Measurements from ENCODE around the gene PSMF1. TPM values are rescaled to one million over a fixed set of nuclear protein-coding genes. Genes with fewer than 3 reads are reported as not detected.

The PSMF1 gene
- total RNA-seq, 2 donors from 2014 or later = 86.7 to 116 TPM

DNA sequence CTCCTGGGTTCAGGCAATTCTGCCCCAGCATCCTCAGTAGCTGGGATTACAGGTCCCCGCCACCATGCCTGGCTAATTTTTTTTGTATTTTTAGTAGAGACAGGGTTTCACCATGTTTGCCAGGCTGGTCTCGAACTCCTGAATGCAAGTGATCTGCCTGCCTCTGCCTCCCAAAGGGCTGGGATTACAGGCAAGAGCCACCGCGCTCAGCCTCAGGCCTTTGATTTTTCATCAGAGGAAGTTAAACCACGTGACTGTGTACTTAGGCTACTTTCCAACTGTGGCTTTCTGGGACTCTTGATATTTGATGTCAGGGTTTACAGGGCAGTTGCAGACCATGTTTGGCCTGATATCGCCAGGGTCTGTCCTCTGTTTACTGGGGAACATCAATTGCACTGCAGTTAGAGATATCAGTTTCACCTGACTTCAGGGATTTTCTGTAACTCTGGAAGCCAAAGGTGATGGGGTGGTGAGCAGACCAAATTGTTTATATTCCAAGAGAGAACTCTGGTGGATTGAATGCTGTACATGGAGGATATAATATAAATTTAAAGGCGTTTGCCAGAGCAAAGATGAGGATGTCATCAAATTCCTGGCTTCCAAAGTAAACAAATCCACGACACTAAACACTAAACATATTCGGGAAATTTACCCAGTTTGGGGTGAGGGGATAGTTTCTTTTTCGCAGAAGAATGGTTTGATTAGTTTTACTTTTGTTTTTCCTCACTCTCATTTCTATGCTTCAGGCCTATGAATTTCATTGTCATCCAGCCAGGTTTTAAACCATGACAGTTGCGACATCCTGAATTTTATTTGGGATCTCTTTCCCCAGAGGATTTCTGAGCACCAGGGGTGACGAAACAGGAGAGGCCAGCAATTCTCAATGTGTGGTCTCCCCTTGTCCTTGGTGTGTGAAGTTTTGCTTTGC lies 4.2 kb downstream of the PSMF1 start:
- Histone ChIP-seq H3K36me3 (peaks cover 28% of the 10 kb centered on the region), H3K4me3 (peak overlapping the region; percentile 17), H3K27ac (no peak overlapping the region), H3K27me3 (replicated peaks; ENCODE audit: insufficient read depth) (no peaks in the 10 kb centered on the region), H3K4me1 (ENCODE audit: control insufficient read depth in 1 of 2, low read depth in 2 of 2) (peaks cover 39 to 48% of the 10 kb centered on the region in 2 donors), H3K9me3 (no peaks in the 10 kb centered on the region)
- DNase-seq (ENCODE audit: low spot score) = no peak
- TF ChIP-seq, protein P1, sequence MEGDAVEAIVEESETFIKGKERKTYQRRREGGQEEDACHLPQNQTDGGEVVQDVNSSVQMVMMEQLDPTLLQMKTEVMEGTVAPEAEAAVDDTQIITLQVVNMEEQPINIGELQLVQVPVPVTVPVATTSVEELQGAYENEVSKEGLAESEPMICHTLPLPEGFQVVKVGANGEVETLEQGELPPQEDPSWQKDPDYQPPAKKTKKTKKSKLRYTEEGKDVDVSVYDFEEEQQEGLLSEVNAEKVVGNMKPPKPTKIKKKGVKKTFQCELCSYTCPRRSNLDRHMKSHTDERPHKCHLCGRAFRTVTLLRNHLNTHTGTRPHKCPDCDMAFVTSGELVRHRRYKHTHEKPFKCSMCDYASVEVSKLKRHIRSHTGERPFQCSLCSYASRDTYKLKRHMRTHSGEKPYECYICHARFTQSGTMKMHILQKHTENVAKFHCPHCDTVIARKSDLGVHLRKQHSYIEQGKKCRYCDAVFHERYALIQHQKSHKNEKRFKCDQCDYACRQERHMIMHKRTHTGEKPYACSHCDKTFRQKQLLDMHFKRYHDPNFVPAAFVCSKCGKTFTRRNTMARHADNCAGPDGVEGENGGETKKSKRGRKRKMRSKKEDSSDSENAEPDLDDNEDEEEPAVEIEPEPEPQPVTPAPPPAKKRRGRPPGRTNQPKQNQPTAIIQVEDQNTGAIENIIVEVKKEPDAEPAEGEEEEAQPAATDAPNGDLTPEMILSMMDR (IDR thresholded peaks at IDR 0.05) = no peak
- no peak for ATAC-seq (ENCODE audit: insufficient number of reproducible peaks, low FRiP score, low read depth)

DNA sequence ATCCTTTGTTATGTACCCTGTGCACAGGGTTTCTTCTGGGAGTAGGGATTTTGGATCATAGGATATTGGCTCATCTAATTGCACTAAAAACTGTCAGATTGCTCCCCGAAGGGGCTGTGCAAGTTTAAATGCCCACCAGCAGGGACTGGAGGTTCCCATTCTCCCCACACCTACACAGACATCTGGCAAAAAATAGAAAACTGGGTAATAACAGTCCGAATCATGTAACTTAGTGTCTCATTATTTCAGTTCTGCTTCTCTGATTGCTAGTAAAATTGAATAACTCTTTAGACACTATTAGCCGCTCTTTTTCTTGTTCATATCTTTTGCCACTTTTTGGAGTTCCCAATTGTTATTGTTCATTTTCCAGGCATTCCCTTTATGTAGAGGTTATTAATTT lies 5.3 kb downstream of the PSMF1 start:
- DNase-seq (ENCODE audit: low spot score) (no peak), ATAC-seq (ENCODE audit: insufficient number of reproducible peaks, low FRiP score, low read depth) (no peak)
- no peak overlapping the region for H3K27ac ChIP-seq
- no peaks in the 10 kb centered on the region for H3K27me3 ChIP-seq (replicated peaks; ENCODE audit: insufficient read depth)
- peaks cover 39 to 42% of the 10 kb centered on the region in 2 donors for H3K4me1 ChIP-seq (ENCODE audit: control insufficient read depth in 1 of 2, low read depth in 2 of 2)
- H3K9me3 ChIP-seq = no peaks in the 10 kb centered on the region
- peaks cover 36% of the 10 kb centered on the region for H3K36me3 ChIP-seq
- TF ChIP-seq, protein P1 (IDR thresholded peaks at IDR 0.05) = no peak
- no peak overlapping the region for H3K4me3 ChIP-seq

- H3K4me3 ChIP-seq = no peak overlapping the region
- H3K27me3 ChIP-seq (replicated peaks; ENCODE audit: insufficient read depth) = no peaks in the 10 kb centered on the region
- TF ChIP-seq, protein P1 (IDR thresholded peaks at IDR 0.05) = no peak
- H3K9me3 ChIP-seq = no peaks in the 10 kb centered on the region
- peaks cover 36 to 38% of the 10 kb centered on the region in 2 donors for H3K4me1 ChIP-seq (ENCODE audit: control insufficient read depth in 1 of 2, low read depth in 2 of 2)
- H3K27ac ChIP-seq = no peak overlapping the region
- ATAC-seq (ENCODE audit: insufficient number of reproducible peaks, low FRiP score, low read depth) (no peak), DNase-seq (ENCODE audit: low spot score) (no peak)
- peaks cover 43% of the 10 kb centered on the region for H3K36me3 ChIP-seq
These were observed 6.0 kb downstream of the PSMF1 start for GRCh38 chr20:1124421-1124820.

- peaks cover 50% of the 10 kb centered on the region for H3K36me3 ChIP-seq
- H3K4me1 ChIP-seq (ENCODE audit: control insufficient read depth in 1 of 2, low read depth in 2 of 2) = peaks cover 27 to 30% of the 10 kb centered on the region in 2 donors
- H3K27ac ChIP-seq = no peak overlapping the region
- DNase-seq (ENCODE audit: low spot score) (no peak), ATAC-seq (ENCODE audit: insufficient number of reproducible peaks, low FRiP score, low read depth) (no peak)
- no peaks in the 10 kb centered on the region for H3K9me3 ChIP-seq
- TF ChIP-seq, protein P1 (IDR thresholded peaks at IDR 0.05) = no peak
- H3K4me3 ChIP-seq = no peak overlapping the region
- H3K27me3 ChIP-seq (replicated peaks; ENCODE audit: insufficient read depth) = no peaks in the 10 kb centered on the region
These were observed 6.9 kb downstream of the PSMF1 start for GRCh38 chr20:1125277-1125676.

- Histone ChIP-seq H3K27ac (no peak overlapping the region), H3K9me3 (no peaks in the 10 kb centered on the region), H3K4me1 (ENCODE audit: control insufficient read depth in 1 of 2, low read depth in 2 of 2) (peaks cover 4% of the 10 kb centered on the region in 2 donors), H3K27me3 (replicated peaks; ENCODE audit: insufficient read depth) (no peaks in the 10 kb centered on the region), H3K4me3 (no peak overlapping the region), H3K36me3 (peaks cover 58% of the 10 kb centered on the region)
- DNase-seq (ENCODE audit: low spot score) (no peak), ATAC-seq (ENCODE audit: insufficient number of reproducible peaks, low FRiP score, low read depth) (no peak)
- TF ChIP-seq, protein P1 (IDR thresholded peaks at IDR 0.05) = no peak
These were observed 9.4 kb downstream of the PSMF1 start for GRCh38 chr20:1127840-1128239.
